ENCODE data around the gene RPS19BP1.
A peak's percentile ranks its signal among the peaks of the same experiment; 100 is the strongest.
"Not testable (repeated sequence)": the region's sequence is repeated elsewhere in the genome, so short reads cannot be mapped to it uniquely, and the experiment has no call there.

RPS19BP1 gene

DNA sequence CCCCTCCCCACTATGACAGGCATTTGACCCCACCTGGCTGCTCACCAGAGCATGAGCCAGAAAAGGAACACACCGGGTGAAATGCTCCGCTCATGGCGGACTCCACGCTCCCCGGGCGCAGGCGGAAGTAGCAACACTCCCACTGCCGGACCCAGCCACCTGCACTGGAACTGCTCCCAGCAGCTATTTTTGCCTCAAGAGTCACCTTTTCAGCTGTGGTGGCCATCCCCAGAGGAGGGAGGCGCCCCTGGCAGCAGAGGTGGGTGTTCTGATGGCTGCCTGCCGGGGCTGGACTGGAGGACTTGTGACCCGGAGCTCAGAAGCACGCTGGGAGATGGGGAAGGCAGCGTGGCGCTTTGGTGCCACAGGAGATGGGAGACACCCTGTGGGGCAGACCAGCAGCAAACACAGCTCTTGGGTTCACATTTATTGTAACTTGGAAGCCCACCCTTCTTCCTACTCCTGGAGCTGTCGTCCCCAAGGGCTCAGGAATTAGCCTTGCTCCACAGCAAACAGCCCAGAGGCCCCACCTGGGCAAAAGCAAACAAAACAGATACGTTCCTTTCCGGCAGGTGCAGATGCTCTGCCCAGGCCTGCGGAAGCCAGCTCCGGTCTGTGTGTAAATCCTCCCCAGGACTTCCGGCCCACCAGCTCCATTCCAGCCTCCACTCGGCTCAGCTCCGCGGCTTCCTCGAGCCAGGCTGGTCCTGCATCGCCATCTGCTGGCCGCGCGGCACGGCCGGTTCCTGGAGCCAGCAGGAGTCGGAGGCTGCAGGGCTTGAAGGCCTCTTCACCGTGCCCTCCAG lies 3.7 kb downstream of the RPS19BP1 start:
- Histone ChIP-seq H3K4me3 (ENCODE audit: low read length in 2 of 2) (peak overlapping the region; percentile 54 to 59), H3K4me1 (ENCODE audit: control insufficient read depth in 2 of 2, insufficient read depth in 2 of 2, low read length in 2 of 2) (peaks cover 49 to 50% of the 10 kb centered on the region in 2 donors), H3K9ac (ENCODE audit: low read depth in 1 of 2, low read length in 2 of 2) (peak overlapping the region; percentile 60 to 63), H3K9me3 (ENCODE audit: control insufficient read depth in 2 of 2, low read length in 2 of 2) (no peaks in the 10 kb centered on the region), H3K36me3 (ENCODE audit: control insufficient read depth in 2 of 2, insufficient read depth in 2 of 2, low read length in 2 of 2) (peaks cover 11 to 36% of the 10 kb centered on the region in 2 donors), H3K27me3 (ENCODE audit: control insufficient read depth in 2 of 2, insufficient read depth in 2 of 2, low read length in 2 of 2) (no peaks in the 10 kb centered on the region), H3K27ac (ENCODE audit: low read depth in 2 of 2, low read length in 2 of 2) (peak overlapping the region; percentile 81 to 89)

GRCh38 chr22:39528080-39528661 lies 4.4 kb downstream of the RPS19BP1 start:
- peak overlapping the region; percentile 60 to 63 for H3K9ac ChIP-seq (ENCODE audit: low read depth in 1 of 2, low read length in 2 of 2)
- peak overlapping the region; percentile 54 to 59 for H3K4me3 ChIP-seq (ENCODE audit: low read length in 2 of 2)
- no peaks in the 10 kb centered on the region for H3K9me3 ChIP-seq (ENCODE audit: control insufficient read depth in 2 of 2, low read length in 2 of 2)
- H3K4me1 ChIP-seq (ENCODE audit: control insufficient read depth in 2 of 2, insufficient read depth in 2 of 2, low read length in 2 of 2), result peaks cover 52 to 54% of the 10 kb centered on the region in 2 donors
- H3K27ac ChIP-seq (ENCODE audit: low read depth in 2 of 2, low read length in 2 of 2), result peak overlapping the region; percentile 81 to 89
- peaks cover 14 to 39% of the 10 kb centered on the region in 2 donors for H3K36me3 ChIP-seq (ENCODE audit: control insufficient read depth in 2 of 2, insufficient read depth in 2 of 2, low read length in 2 of 2)
- no peaks in the 10 kb centered on the region for H3K27me3 ChIP-seq (ENCODE audit: control insufficient read depth in 2 of 2, insufficient read depth in 2 of 2, low read length in 2 of 2)

DNA sequence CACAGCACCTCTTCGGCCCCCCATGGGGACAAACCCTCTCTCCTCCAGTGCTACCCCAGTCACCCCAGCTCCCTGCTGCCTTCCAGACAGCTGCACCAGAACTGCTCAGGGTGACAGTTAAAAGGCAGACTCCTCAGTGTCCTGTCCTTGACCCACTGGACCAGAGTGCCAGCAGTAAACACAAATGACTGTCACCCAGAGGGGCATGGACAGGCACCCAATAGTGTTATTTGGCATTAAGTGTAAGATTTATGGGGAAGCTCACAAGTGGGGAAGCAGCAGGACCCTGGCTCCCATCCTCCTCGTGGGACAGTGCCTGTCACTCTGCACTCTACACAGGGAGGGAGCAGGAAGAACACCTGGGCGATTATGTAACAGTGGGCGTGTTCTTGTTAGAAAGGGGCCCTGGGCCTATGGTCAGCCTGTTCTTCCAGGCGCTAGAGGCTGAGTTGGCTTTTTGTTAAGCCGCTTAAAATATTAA lies 5.0 kb downstream of the RPS19BP1 start:
- peaks cover 17 to 45% of the 10 kb centered on the region in 2 donors for H3K36me3 ChIP-seq (ENCODE audit: control insufficient read depth in 2 of 2, insufficient read depth in 2 of 2, low read length in 2 of 2)
- no peaks in the 10 kb centered on the region for H3K9me3 ChIP-seq (ENCODE audit: control insufficient read depth in 2 of 2, low read length in 2 of 2)
- H3K9ac ChIP-seq (ENCODE audit: low read depth in 1 of 2, low read length in 2 of 2), result peak overlapping the region in 1 of 2 donors; percentile 60
- H3K27ac ChIP-seq (ENCODE audit: low read depth in 2 of 2, low read length in 2 of 2), result peak overlapping the region; percentile 81 to 89
- no peaks in the 10 kb centered on the region for H3K27me3 ChIP-seq (ENCODE audit: control insufficient read depth in 2 of 2, insufficient read depth in 2 of 2, low read length in 2 of 2)
- H3K4me1 ChIP-seq (ENCODE audit: control insufficient read depth in 2 of 2, insufficient read depth in 2 of 2, low read length in 2 of 2), result peaks cover 59 to 60% of the 10 kb centered on the region in 2 donors
- H3K4me3 ChIP-seq (ENCODE audit: low read length in 2 of 2), result peak overlapping the region in 1 of 2 donors; percentile 59

DNA sequence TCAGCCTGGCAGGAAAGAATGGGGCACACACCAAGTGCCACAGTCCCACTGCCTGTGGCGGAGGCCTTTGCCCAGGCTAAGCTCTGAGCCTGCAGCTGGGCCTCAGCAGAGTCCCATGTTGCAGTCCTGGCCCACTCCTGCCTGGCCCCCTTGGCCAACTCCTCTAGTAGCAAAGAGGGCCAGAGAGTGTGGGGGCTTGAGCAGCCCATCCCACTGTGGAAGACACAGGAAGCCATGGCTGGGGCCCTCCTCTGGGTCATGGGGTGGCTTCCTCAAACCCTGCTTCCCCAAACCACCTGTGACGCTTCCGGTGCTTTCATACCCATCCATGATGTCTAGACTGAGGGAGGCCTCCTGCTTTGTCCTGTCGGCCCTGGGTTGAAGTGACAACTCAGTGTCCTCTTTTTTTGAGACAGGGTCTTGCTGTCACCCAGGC lies 5.8 kb downstream of the RPS19BP1 start:
- Histone ChIP-seq H3K27ac (ENCODE audit: low read depth in 2 of 2, low read length in 2 of 2) (peak overlapping the region in 1 of 2 donors; percentile 89), H3K9me3 (ENCODE audit: control insufficient read depth in 2 of 2, low read length in 2 of 2) (no peaks in the 10 kb centered on the region), H3K27me3 (ENCODE audit: control insufficient read depth in 2 of 2, insufficient read depth in 2 of 2, low read length in 2 of 2) (no peaks in the 10 kb centered on the region), H3K4me3 (ENCODE audit: low read length in 2 of 2) (no peak overlapping the region), H3K9ac (ENCODE audit: low read depth in 1 of 2, low read length in 2 of 2) (no peak overlapping the region), H3K4me1 (ENCODE audit: control insufficient read depth in 2 of 2, insufficient read depth in 2 of 2, low read length in 2 of 2) (peaks cover 63 to 64% of the 10 kb centered on the region in 2 donors), H3K36me3 (ENCODE audit: control insufficient read depth in 2 of 2, insufficient read depth in 2 of 2, low read length in 2 of 2) (peaks cover 24 to 51% of the 10 kb centered on the region in 2 donors)

DNA sequence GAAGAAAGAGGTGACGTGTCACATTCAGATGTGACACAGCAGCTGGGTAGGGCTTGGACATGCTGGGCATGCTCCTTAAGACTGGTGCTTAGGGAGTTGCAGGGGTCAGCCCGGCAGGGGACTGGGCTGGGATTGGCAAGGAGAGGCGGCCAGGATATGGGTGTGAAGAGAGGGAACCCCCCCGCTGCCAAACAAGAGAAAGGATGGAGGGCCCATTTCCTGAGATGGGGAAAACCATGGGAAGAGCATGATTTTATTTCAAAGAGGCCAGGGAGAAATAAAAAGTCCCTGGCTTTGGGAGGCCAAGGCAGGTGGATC lies 6.9 kb downstream of the RPS19BP1 start:
- Histone ChIP-seq H3K27ac (ENCODE audit: low read depth in 2 of 2, low read length in 2 of 2) (no peak overlapping the region), H3K27me3 (ENCODE audit: control insufficient read depth in 2 of 2, insufficient read depth in 2 of 2, low read length in 2 of 2) (no peaks in the 10 kb centered on the region), H3K9ac (ENCODE audit: low read depth in 1 of 2, low read length in 2 of 2) (no peak overlapping the region), H3K9me3 (ENCODE audit: control insufficient read depth in 2 of 2, low read length in 2 of 2) (no peaks in the 10 kb centered on the region), H3K4me1 (ENCODE audit: control insufficient read depth in 2 of 2, insufficient read depth in 2 of 2, low read length in 2 of 2) (peaks cover 56 to 58% of the 10 kb centered on the region in 2 donors), H3K36me3 (ENCODE audit: control insufficient read depth in 2 of 2, insufficient read depth in 2 of 2, low read length in 2 of 2) (peaks cover 29 to 55% of the 10 kb centered on the region in 2 donors), H3K4me3 (ENCODE audit: low read length in 2 of 2) (no peak overlapping the region)

DNA sequence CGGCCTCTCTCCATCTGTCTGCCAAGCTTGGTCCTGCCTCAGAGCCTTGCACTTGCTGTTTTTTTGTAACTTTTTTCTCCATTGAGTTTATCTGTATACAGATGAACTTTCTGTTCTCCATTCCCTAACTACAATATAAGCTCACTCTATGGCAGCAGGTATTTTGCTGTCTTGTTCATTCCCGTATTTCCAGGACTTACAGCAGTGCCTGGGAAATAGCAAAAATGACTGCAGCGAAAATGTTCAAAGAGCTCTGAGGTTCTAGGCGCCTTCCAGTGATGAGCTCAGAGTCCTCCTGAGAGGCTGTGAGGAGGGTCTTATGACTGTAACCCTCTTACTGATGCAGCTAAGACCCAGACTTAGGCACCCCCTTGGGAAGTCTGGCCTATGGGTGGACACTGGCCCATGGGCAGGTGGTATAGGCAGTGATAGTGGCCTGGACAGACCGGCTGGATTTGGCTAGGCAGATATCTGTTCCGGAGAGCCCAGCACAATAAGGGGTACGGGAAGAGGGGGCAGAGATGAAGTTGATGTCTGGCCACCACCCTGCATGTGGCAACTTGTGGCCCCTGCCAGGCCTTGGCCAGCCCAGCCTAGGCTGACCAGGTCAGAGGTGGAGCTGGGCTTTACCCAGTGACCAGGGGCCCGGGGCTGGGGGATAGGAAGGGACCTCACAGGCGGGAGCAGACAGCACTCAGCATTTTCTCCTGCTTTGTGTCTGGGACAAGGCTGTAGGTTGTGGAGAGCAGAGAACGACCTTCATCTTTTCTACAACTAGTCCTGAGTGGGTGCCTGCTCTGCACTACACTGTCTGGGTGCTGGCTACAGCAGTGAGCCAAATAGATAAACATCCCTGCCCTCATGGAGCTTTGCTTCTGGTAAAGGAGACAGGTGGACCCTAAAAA lies 7.5 kb downstream of the RPS19BP1 start:
- H3K36me3 ChIP-seq (ENCODE audit: control insufficient read depth in 2 of 2, insufficient read depth in 2 of 2, low read length in 2 of 2), result peaks cover 29 to 51% of the 10 kb centered on the region in 2 donors

GRCh38 chr22:39524089-39524752 lies 8.3 kb downstream of the RPS19BP1 start:
- H3K4me1 ChIP-seq (ENCODE audit: control insufficient read depth in 2 of 2, insufficient read depth in 2 of 2, low read length in 2 of 2), result peaks cover 49 to 50% of the 10 kb centered on the region in 2 donors
- no peak overlapping the region for H3K27ac ChIP-seq (ENCODE audit: low read depth in 2 of 2, low read length in 2 of 2)
- no peaks in the 10 kb centered on the region for H3K9me3 ChIP-seq (ENCODE audit: control insufficient read depth in 2 of 2, low read length in 2 of 2)
- no peak overlapping the region for H3K9ac ChIP-seq (ENCODE audit: low read depth in 1 of 2, low read length in 2 of 2)
- H3K4me3 ChIP-seq (ENCODE audit: low read length in 2 of 2), result no peak overlapping the region
- peaks cover 29 to 45% of the 10 kb centered on the region in 2 donors for H3K36me3 ChIP-seq (ENCODE audit: control insufficient read depth in 2 of 2, insufficient read depth in 2 of 2, low read length in 2 of 2)
- no peaks in the 10 kb centered on the region for H3K27me3 ChIP-seq (ENCODE audit: control insufficient read depth in 2 of 2, insufficient read depth in 2 of 2, low read length in 2 of 2)

More for the DNA sequence above, 7.5 kb downstream of the RPS19BP1 start:
- no peak overlapping the region for H3K4me3 ChIP-seq (ENCODE audit: low read length in 2 of 2)
- no peak overlapping the region for H3K27ac ChIP-seq (ENCODE audit: low read depth in 2 of 2, low read length in 2 of 2)
- H3K9ac ChIP-seq (ENCODE audit: low read depth in 1 of 2, low read length in 2 of 2), result no peak overlapping the region
- H3K4me1 ChIP-seq (ENCODE audit: control insufficient read depth in 2 of 2, insufficient read depth in 2 of 2, low read length in 2 of 2), result peaks cover 56% of the 10 kb centered on the region in 2 donors
- H3K9me3 ChIP-seq (ENCODE audit: control insufficient read depth in 2 of 2, low read length in 2 of 2), result no peaks in the 10 kb centered on the region
- no peaks in the 10 kb centered on the region for H3K27me3 ChIP-seq (ENCODE audit: control insufficient read depth in 2 of 2, insufficient read depth in 2 of 2, low read length in 2 of 2)

DNA sequence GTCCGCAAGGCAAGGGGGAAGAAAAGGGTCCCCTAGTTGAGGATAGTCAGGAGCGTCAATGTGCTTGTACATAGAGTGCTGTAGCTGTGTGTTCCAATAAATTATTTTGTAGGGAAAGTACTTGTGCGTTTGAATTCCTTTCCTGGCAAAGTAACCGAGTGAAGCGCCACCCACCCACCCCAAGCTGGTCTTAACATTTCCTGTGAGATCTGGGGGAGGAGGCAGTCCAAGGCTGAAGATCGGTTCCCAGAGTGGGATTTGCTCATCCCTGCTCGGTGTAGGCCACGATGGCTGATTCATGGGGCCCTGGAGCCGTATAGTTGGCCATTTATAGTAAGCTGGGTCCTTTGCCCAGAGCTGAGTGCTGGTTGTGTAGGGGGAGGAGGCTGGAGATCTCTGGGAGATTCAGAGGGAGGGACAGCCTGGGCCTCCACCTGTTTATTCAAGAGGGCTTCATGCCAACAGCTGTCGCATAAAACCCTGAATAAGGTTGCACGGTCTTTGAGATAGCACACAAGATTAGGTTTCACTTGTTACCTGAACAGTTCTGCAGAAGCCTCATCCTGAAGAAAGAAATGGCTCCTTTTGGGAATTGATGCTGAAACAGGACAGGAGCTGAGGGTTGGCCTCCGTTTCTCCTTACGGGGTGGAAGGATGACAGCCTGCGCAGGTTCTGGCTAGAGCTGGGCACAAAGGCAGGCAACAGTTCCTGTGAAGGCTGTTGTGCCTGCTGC lies 9.8 kb downstream of the RPS19BP1 start:
- no peaks in the 10 kb centered on the region for H3K27me3 ChIP-seq (ENCODE audit: control insufficient read depth in 2 of 2, insufficient read depth in 2 of 2, low read length in 2 of 2)
- H3K4me3 ChIP-seq (ENCODE audit: low read length in 2 of 2), result peak overlapping the region; percentile 30 to 98
- peak overlapping the region; percentile 38 to 55 for H3K9ac ChIP-seq (ENCODE audit: low read depth in 1 of 2, low read length in 2 of 2)
- H3K36me3 ChIP-seq (ENCODE audit: control insufficient read depth in 2 of 2, insufficient read depth in 2 of 2, low read length in 2 of 2), result peaks cover 29 to 37% of the 10 kb centered on the region in 2 donors
- H3K9me3 ChIP-seq (ENCODE audit: control insufficient read depth in 2 of 2, low read length in 2 of 2), result no peaks in the 10 kb centered on the region
- H3K4me1 ChIP-seq (ENCODE audit: control insufficient read depth in 2 of 2, insufficient read depth in 2 of 2, low read length in 2 of 2), result peaks cover 42 to 46% of the 10 kb centered on the region in 2 donors
- peak overlapping the region; percentile 34 to 99 for H3K27ac ChIP-seq (ENCODE audit: low read depth in 2 of 2, low read length in 2 of 2)

GRCh38 chr22:39522091-39522490 lies 10.5 kb downstream of the RPS19BP1 start:
- H3K9me3 ChIP-seq (ENCODE audit: control insufficient read depth in 2 of 2, low read length in 2 of 2); H3K27me3 ChIP-seq (ENCODE audit: control insufficient read depth in 2 of 2, insufficient read depth in 2 of 2, low read length in 2 of 2): not testable (repeated sequence)
- Histone ChIP-seq H3K36me3 (ENCODE audit: control insufficient read depth in 2 of 2, insufficient read depth in 2 of 2, low read length in 2 of 2) (peaks cover 29 to 37% of the 10 kb centered on the region in 2 donors), H3K27ac (ENCODE audit: low read depth in 2 of 2, low read length in 2 of 2) (peak overlapping the region; percentile 99 to 100), H3K4me1 (ENCODE audit: control insufficient read depth in 2 of 2, insufficient read depth in 2 of 2, low read length in 2 of 2) (peaks cover 37 to 39% of the 10 kb centered on the region in 2 donors), H3K9ac (ENCODE audit: low read depth in 1 of 2, low read length in 2 of 2) (peak overlapping the region; percentile 98 to 99), H3K4me3 (ENCODE audit: low read length in 2 of 2) (peak overlapping the region; percentile 95 to 98)

All from mucosa of rectum (tissue), 2 donors.